Effector CD8-positive, alpha-beta T cell (primary cell): ENCODE results near the gene ZNF772.
A peak's percentile ranks its signal among the peaks of the same experiment; 100 is the strongest.

Experiments used
- DNase-seq: peaks from one replicate; lab custom pipeline; 2025; lab: John Stamatoyannopoulos, UW

ZNF772 gene

GRCh38 chr19:57435062-57435978 is 42.0 kb downstream of the ZNF772 start, which contains the start of gene ZNF749:
Gene ZNF749, plus strand, starts transcription at chr19:57435325. Its CDS starts 254 bp downstream, at chr19:57435579.
- DNase-seq: peak; percentile 95

GRCh38 chr19:57434386-57435061 is 42.8 kb downstream of the ZNF772 start:
- no peak for DNase-seq

GRCh38 chr19:57421037-57421436 is 56.3 kb downstream of the ZNF772 start:
- no peak for DNase-seq

GRCh38 chr19:57419439-57419838 is 57.9 kb downstream of the ZNF772 start:
- no peak for DNase-seq
